A549 (cell line): ENCODE measurements around the gene FAM50B.

Source experiments
- CBX8 ChIP-seq: fragments of 200-600 bp; sonication (generic); IDR thresholded peaks from 2 replicates; pipeline ENCODE4 v1.6.1; 2016
- CTCF ChIP-seq: fragments of >200 bp; sonication (Bioruptor Twin); formaldehyde crosslinking; IDR thresholded peaks from 3 replicates; pipeline ENCODE4 v1.5.1; 2016
- MAZ ChIP-seq: fragments of 150-350 bp; IDR thresholded peaks from 2 replicates; pipeline ENCODE4 v1.6.1; 2014; ENCODE audit warnings: antibody characterized with exemption, low read depth, low read length, borderline replicate concordance
- PHF8 ChIP-seq: fragments of 200-600 bp; sonication (generic); IDR thresholded peaks from 2 replicates; pipeline ENCODE4 v1.6.1; 2016; ENCODE audit warnings: low read depth, mild to moderate bottlenecking, antibody characterized with exemption, moderate library complexity, borderline replicate concordance

DNA sequence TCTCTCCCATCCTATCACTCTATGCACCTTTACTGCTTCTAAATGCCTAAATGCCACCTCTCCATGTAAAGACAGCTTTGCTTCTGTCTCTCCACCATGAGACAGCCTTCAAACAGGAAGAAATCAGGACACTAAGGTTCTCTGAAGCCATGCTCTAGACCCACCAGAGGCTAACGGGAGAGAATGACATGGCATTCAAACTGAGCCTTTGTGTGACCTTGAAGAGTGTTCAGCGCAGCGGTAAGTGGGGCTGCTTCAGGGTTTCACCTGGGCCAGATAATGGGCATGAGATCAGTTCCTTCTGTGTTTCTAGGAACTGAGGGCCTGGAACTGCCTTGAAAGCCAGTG, 20.1 kb downstream of the FAM50B start:
- TF ChIP-seq MAZ = no peak
- no peak for TF ChIP-seq PHF8
- TF ChIP-seq CBX8 = no peak
- TF ChIP-seq CTCF = no peak
